Bladder microvascular endothelial cell (primary cell): ENCODE results near the gene CYP26A1. TPM values are rescaled to one million over a fixed set of nuclear protein-coding genes. Genes with fewer than 3 reads are reported as not detected.

Source experiments
- total RNA-seq: library from RNA; depleted of rRNA; stranded (reverse); fragments of >200 nt; gene quantifications from 2 replicates; pipeline ENCODE4 v1.2.3, GENCODE V29; 2014

Gene CYP26A1, protein sequence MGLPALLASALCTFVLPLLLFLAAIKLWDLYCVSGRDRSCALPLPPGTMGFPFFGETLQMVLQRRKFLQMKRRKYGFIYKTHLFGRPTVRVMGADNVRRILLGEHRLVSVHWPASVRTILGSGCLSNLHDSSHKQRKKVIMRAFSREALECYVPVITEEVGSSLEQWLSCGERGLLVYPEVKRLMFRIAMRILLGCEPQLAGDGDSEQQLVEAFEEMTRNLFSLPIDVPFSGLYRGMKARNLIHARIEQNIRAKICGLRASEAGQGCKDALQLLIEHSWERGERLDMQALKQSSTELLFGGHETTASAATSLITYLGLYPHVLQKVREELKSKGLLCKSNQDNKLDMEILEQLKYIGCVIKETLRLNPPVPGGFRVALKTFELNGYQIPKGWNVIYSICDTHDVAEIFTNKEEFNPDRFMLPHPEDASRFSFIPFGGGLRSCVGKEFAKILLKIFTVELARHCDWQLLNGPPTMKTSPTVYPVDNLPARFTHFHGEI
- 0.65 and 1.9 TPM in 2 replicates for total RNA-seq

DNA sequence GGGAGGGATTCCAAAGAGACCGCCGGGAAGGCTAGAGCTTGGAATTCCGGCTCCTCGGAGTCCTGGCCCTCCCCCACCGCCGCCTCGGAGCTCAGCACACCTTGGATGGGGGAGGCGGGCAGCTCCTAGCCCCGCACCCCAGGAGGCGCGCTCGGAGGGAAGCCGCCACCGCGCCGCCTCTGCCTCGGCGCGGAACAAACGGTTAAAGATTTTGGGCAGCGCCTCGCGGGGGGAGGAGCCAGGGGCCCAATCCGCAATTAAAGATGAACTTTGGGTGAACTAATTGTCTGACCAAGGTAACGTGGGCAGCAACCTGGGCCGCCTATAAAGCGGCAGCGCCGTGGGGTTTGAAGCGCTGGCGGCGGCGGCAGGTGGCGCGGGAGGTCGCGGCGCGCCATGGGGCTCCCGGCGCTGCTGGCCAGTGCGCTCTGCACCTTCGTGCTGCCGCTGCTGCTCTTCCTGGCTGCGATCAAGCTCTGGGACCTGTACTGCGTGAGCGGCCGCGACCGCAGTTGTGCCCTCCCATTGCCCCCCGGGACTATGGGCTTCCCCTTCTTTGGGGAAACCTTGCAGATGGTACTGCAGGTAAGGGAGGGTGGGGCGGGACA lies at the start of gene CYP26A1:
Gene CYP26A1 (plus strand): TSS at position 355 of the 608 bp plus-strand sequence. CDS start 42 bp downstream, at position 397.

DNA sequence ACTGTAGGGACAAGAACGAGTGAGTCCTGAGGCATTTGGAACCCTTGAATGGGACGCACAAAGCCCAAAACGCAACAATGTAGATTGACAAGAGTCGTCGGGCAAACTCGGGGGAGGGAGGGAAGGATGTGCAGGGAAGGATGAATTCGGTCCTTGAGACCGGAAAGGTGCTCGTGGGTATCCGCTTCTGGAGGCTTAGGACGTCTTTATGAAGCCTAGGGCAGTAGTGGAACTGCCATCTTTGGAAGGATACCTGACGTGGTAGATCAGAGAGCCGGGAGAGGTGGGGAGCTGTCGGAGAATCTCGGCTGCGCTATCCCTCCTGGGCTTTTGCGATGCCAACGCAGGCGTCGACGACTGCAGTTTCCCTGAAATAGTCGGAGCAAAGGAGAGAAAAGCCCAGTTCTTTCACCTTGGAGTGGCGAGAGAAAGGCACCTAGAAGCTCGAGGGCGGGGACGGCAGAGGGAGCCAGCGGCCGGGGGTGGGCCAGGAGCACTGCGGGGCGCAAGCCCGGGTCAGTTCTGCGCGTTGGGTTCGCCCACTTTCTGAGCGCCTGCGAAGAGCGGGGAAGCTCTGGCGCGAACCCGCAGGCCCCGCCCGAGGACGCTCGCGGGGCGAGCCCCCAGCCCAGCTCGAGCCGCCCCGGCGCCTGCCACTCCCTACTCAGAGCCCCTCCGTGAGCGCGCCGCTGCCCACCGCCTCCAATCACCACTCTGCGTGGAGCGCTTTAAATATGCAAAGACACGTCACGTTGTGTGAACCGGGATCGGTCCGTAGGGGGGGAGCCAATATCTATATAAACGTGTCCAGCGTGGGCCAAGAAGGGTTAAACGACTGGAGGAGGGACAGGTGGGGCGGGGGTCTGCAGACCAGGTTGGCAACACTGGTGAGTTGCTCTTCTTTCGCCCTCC lies 13.5 kb upstream of the CYP26A1 start, which contains the start of gene CYP26C1:
Gene CYP26C1 (plus strand): TSS at position 824 of the 912 bp plus-strand sequence. CDS start 466 bp downstream, outside the sequence.

Other genes with a start within 250 kb of the CYP26A1 start
- gene EXOC6, start 225.4 kb upstream of the CYP26A1 start, total RNA-seq = 178 and 432 TPM in 2 replicates
- 1.1 and 2.1 TPM in 2 replicates for gene CYP26C1, start 13.1 kb upstream of the CYP26A1 start, total RNA-seq